Activated CD8-positive, alpha-beta memory T cell treated with anti-CD3 and anti-CD28 coated beads, Interleukin-2, amount 50 U/mL, for 1 hour (primary cell): ENCODE measurements around the gene CAPN15.

Source experiments
- DNase-seq: peaks from one replicate; pipeline ENCODE4 v3.0.0-alpha.2; 2020; ENCODE audit errors: extremely low read depth

The CAPN15 gene

GRCh38 chr16:525520-526180 lies 1.9 kb upstream of the CAPN15 start:
- DNase-seq = no peak

- DNase-seq = no peak
Observed at GRCh38 chr16:526181-527014, 1.1 kb upstream of the CAPN15 start.

GRCh38 chr16:528111-529011 lies 849 bp downstream of the CAPN15 start:
- no peak for DNase-seq

- no peak for DNase-seq
Observed at GRCh38 chr16:529012-529575, 1.6 kb downstream of the CAPN15 start.

DNA sequence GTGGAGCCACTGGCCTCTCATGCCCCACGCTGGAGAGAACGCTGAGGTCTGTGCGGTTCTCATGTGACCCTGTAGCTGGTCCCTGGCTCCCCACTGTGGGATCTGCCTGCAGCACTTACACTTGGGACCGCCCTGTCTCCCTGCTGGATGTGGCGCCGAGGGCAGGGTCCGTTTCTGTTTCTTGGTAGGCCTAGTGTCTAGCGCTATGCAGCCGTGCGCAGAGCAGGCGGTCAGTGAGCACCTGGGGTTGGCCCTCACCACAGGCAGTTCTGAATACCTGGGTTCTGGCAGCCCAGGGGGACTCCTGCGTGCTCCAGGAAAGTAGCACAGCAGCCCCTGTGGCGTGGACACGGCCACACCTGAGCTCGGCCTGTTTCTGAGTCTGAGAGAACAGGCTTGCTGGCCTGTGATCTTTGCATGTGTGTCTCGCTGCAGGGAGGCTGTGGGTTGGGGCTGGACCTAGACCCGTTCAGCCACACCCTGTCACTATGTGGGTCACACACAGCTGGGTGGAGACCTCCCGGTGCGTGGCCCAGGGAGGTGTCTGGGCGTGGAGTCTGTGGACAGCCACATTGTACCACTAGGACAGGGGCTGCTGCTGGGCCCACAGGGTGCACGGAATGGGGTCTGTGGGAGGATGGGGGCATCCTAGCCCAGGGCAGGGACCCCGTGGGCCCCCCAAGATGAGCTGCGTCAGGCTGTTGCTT lies 2.8 kb downstream of the CAPN15 start:
- DNase-seq = no peak

GRCh38 chr16:531494-532125 lies 4.1 kb downstream of the CAPN15 start:
- no peak for DNase-seq

DNA sequence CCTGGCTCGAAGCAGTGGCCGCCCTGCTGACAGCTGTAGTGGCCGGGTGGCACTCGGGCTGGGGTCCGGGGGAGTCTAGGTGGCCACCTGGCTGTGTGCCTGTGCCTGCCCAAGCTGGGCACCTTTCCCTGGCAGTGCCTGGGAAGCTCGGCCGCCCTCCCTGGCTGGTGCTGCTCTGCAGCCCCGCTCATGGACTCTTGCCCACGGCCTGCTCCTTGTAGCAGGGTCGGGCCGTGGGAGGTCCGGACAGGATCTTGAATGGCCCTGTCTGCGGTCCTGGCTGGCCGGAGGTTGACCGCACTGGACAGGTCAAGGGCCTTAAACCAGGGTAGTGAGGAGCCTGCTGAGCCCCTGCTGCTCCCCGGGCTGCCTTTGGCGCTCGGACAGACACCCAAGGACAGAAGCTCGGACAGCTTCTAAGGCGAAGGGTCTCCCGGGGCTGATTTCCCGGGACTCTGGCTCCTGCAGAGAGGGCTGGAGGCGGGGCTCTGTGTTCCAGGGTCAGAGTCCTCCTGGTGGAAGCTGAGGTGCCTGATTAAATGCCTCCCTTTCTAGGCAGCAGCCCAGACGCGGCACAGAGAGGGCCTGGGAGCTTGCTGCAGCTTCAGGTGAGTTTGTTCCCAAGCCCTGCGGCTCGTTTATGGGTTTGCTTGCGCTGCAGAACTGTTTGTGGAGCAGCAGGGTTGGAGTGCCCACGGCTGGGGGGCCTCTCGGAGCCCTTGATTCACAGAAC lies 6.0 kb downstream of the CAPN15 start:
- DNase-seq = no peak

DNA sequence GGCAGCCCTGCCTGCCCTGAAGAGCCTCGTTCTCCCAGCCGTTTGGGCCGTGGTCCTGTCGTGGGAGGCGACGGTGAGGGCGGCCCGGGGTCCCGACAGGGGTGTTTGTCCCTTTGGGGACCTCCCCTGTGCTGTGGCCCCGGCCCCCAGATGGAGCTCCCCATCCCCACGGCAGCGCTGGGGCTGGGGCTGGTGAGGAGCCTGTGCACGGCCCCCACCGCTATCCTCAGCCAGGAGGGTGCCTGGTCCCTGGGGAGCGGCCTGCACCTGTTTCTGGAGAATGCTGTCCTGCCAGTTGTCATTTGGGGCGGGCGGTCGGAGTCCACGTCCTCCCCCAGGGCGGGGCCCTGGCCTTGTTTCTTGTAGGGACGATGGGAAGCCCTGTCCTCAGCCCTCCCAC lies 6.6 kb downstream of the CAPN15 start:
- no peak for DNase-seq

DNA sequence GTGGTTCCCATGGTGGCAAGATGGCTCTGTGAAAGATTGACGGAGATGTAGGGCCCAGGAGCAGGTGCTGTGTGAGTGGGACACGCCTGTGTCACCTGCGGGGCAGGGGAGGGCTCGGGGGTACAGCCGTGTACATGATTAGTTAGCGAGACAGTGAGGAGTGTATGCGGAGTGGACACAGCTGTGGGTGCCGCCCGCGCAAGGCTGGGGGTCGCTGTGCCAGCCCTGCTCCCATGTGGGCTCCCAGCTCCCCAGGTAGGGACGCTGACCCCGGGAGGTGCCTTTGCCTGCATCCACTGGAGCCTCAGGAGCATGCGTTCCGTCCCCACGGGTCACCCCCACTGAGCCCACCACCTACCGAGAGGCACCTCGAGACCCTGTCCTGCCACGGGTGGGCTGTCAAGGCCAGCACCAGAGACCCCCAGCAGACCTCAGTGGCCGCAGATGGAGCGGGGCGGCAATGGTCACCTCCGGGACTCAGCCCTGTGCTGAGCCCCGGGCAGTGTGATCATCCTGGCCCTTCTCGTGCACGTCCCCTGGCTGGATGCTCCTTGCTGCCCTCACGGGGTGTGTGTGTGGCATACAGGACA lies 7.4 kb downstream of the CAPN15 start:
- no peak for DNase-seq

GRCh38 chr16:535446-536405 lies 8.2 kb downstream of the CAPN15 start:
- no peak for DNase-seq

DNA sequence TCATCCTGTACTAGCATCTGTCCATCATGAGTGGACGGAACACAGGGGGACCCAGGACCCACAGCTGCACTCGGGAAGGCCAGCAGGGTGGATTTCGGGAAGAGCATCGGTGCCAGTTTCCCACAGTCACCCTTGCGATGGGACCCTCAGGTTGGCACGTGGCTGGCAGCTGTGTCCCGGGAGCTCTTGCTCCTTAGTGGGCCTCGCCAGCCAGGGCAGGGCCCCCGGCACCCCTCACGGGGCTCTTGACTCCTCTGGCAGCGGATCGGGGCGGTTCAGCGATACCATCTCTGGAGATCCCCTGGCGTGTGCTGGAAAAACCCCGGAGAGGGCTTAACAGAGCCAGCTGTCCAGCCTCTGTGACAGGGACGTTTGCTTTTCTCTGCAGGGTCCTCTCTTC lies 9.2 kb downstream of the CAPN15 start:
- no peak for DNase-seq

- no peak for DNase-seq
Observed at GRCh38 chr16:537415-538335, 10.2 kb downstream of the CAPN15 start.

- no peak for DNase-seq
Observed at GRCh38 chr16:539901-540530, 12.5 kb downstream of the CAPN15 start.

GRCh38 chr16:540645-541340 lies 13.3 kb downstream of the CAPN15 start:
- no peak for DNase-seq

DNA sequence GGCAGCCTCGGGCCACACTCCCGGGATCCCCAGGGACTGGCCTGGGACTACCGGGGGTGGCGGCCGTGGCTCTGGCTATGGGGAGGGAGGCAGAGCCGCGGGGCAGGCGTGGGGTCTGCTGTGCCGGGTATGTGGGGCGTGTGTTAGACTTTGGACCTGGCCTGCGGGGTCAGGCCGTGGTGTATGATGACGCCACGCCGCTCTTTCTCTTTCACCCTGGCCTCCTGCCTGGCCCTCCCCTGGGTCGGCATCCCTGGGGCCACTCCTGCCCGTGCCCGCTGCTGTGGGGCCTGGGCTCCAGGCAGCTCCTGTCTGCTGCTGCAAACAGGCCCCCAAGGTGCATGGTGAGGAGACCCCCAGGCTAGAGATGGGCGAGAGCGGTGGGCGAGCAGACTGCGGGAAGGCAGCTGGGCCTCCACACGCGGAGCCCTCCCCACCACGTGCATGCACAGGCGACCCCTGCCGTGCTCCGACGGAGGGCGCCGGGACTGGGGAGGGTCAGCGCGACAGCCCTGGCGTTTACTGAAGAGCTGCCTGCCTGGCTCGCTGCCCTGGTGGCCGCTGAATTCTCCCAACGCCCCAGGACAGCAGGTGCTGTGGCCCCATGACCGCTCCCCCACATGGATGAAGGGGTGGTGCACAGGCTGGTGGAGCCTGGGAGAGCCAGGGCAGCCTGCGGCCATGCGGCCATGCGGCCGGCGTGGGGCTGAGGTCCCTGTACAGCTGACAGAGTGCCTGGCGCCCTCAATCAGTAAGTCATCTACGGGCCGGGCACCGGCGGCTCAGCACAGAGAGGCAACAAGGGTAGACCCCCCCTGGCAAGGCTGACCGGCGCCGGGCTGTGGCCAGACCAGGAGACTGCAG lies 16.0 kb downstream of the CAPN15 start:
- no peak for DNase-seq
